Endodermal cell (in vitro differentiated cells): ENCODE data around the gene HOXB4. TPM values are rescaled to one million over a fixed set of nuclear protein-coding genes. Genes with fewer than 3 reads are reported as not detected.

Experiments
- DNase-seq: peaks from one replicate; pipeline ENCODE4 v3.0.0-alpha.2; 2017
- H3K27ac ChIP-seq: 2 replicates; pipeline ENCODE4 v1.5.1; 2013; ENCODE audit warnings: mild to moderate bottlenecking, low read depth, low read length, moderate library complexity
- H3K27me3 ChIP-seq: 2 replicates; pipeline ENCODE4 v1.6.1; 2013; ENCODE audit warnings: mild to moderate bottlenecking, low read length, moderate library complexity; ENCODE audit not compliant: insufficient read depth, control insufficient read depth, poor library complexity, severe bottlenecking
- H3K36me3 ChIP-seq: 2 replicates; pipeline ENCODE4 v1.7.0; 2013; ENCODE audit warnings: mild to moderate bottlenecking, low read length, moderate library complexity; ENCODE audit not compliant: control insufficient read depth, insufficient read depth
- H3K4me1 ChIP-seq: one replicate; pipeline ENCODE4 v1.7.0; 2013; ENCODE audit warnings: low read length; ENCODE audit not compliant: control insufficient read depth, insufficient read depth
- H3K4me3 ChIP-seq: 2 replicates; pipeline ENCODE4 v1.5.1; 2013; ENCODE audit warnings: mild to moderate bottlenecking, low read length, moderate library complexity
- H3K9ac ChIP-seq: 2 replicates; pipeline ENCODE4 v1.6.1; 2013; ENCODE audit warnings: mild to moderate bottlenecking, low read length, moderate library complexity; ENCODE audit not compliant: poor library complexity, severe bottlenecking; ENCODE audit errors: extremely low read depth
- H3K9me3 ChIP-seq: 2 replicates; pipeline ENCODE4 v1.6.1; 2013; ENCODE audit warnings: mild to moderate bottlenecking, low read length, moderate library complexity; ENCODE audit not compliant: control insufficient read depth
- H3K27ac Mint-ChIP-seq: 2 replicates; pipeline ENCODE4 v1.8.0; 2020; ENCODE audit warnings: mixed read lengths
- H3K27me3 Mint-ChIP-seq: 2 replicates; pipeline ENCODE4 v1.8.0; 2021; ENCODE audit warnings: mild to moderate bottlenecking, mixed read lengths; ENCODE audit not compliant: insufficient read depth
- H3K36me3 Mint-ChIP-seq: 2 replicates; pipeline ENCODE4 v1.8.0; 2020; ENCODE audit warnings: low read depth, mixed read lengths
- H3K4me1 Mint-ChIP-seq: 2 replicates; pipeline ENCODE4 v1.8.0; 2020; ENCODE audit warnings: mixed read lengths
- H3K4me3 Mint-ChIP-seq: 2 replicates; pipeline ENCODE4 v1.8.0; 2020; ENCODE audit warnings: mild to moderate bottlenecking, moderate library complexity, mixed read lengths
- H3K9me3 Mint-ChIP-seq: 2 replicates; pipeline ENCODE4 v1.8.0; 2020; ENCODE audit warnings: mild to moderate bottlenecking, mixed read lengths
- CTCF ChIP-seq: fragments of 200-600 bp; sonication (generic); conservative IDR thresholded peaks from 2 replicates; pipeline ENCODE4 v1.5.0; 2021; ENCODE audit warnings: antibody characterized with exemption, mild to moderate bottlenecking
- WGBS, 2 experiments: methylation state at CpG; one replicate each; pipeline versions ENCODE4 v1.1.5 to v1.1.7; 2013; ENCODE audit warnings: missing lambda C conversion rate in 2 of 2, mixed read lengths in 1 of 2; ENCODE audit not compliant: insufficient coverage in 1 of 2, insufficient read length in 1 of 2; 5-methylcytosine and 5-hydroxymethylcytosine counted together
- total RNA-seq, 2 donors: library from RNA; stranded (reverse); fragmentation: NEBNext Ultra II Directional in 1 of 2; extraction: Animal tissue kit (Norgen Biotek cat#: 25700) in 1 of 2; gene quantifications; 2 replicates in 1 of 2; 3 replicates in 1 of 2; pipeline ENCODE4 v1.2.1, GENCODE V29; 2021

HOXB4 gene
- total RNA-seq, 2 donors from 2014 or later, result not detected

- Histone ChIP-seq H3K4me3 (no peak overlapping the region), H3K9ac (no peak overlapping the region), H3K27me3 (peaks cover 99% of the 10 kb centered on the region), H3K27ac (no peak overlapping the region), H3K4me1 (peaks cover 2% of the 10 kb centered on the region), H3K36me3 (no peaks in the 10 kb centered on the region), H3K9me3 (no peaks in the 10 kb centered on the region)
- WGBS, 2 experiments, result 0 to 4% methylated on average over 4 to 14 of the region's 16 CpGs
- H3K4me1 Mint-ChIP-seq, result peaks cover 10% of the 10 kb centered on the region
- H3K4me3 Mint-ChIP-seq, result no peak overlapping the region
- no peaks in the 10 kb centered on the region for H3K36me3 Mint-ChIP-seq
- DNase-seq, result no peak
- no peak for TF ChIP-seq CTCF
- no peak overlapping the region for H3K27ac Mint-ChIP-seq
- H3K9me3 Mint-ChIP-seq, result no peaks in the 10 kb centered on the region
- peaks cover 96% of the 10 kb centered on the region for H3K27me3 Mint-ChIP-seq
Observed at GRCh38 chr17:48559122-48559839, 18.9 kb downstream of the HOXB4 start.

- no peak overlapping the region for H3K27ac Mint-ChIP-seq
Observed at GRCh38 chr17:48558831-48559121, 19.4 kb downstream of the HOXB4 start.

GRCh38 chr17:48558057-48558830 lies 19.9 kb downstream of the HOXB4 start:
- H3K36me3 Mint-ChIP-seq, result no peaks in the 10 kb centered on the region
- Histone ChIP-seq H3K4me3 (no peak overlapping the region), H3K9me3 (no peaks in the 10 kb centered on the region), H3K4me1 (peaks cover 3% of the 10 kb centered on the region), H3K9ac (no peak overlapping the region), H3K27ac (peak overlapping the region; percentile 7), H3K27me3 (peaks cover 100% of the 10 kb centered on the region), H3K36me3 (no peaks in the 10 kb centered on the region)
- TF ChIP-seq CTCF, result no peak
- no peak overlapping the region for H3K27ac Mint-ChIP-seq
- H3K4me1 Mint-ChIP-seq, result peaks cover 10% of the 10 kb centered on the region
- no peaks in the 10 kb centered on the region for H3K9me3 Mint-ChIP-seq
- no peak overlapping the region for H3K4me3 Mint-ChIP-seq
- peaks cover 99% of the 10 kb centered on the region for H3K27me3 Mint-ChIP-seq
- DNase-seq, result no peak
- 5 to 15% methylated on average over 4 to 13 of the region's 13 CpGs for WGBS, 2 experiments

More at GRCh38 chr17:48558831-48559121, 19.4 kb downstream of the HOXB4 start:
- H3K27me3 Mint-ChIP-seq, result peaks cover 99% of the 10 kb centered on the region
- Histone ChIP-seq H3K27me3 (peaks cover 100% of the 10 kb centered on the region), H3K9me3 (no peaks in the 10 kb centered on the region), H3K36me3 (no peaks in the 10 kb centered on the region), H3K4me1 (peaks cover 3% of the 10 kb centered on the region), H3K9ac (no peak overlapping the region), H3K4me3 (no peak overlapping the region), H3K27ac (no peak overlapping the region)
- no peak for DNase-seq
- H3K9me3 Mint-ChIP-seq, result no peaks in the 10 kb centered on the region
- no peak overlapping the region for H3K4me3 Mint-ChIP-seq
- WGBS, 2 experiments, result 13 to 43% methylated on average over 1 to 2 of the region's 2 CpGs
- peaks cover 10% of the 10 kb centered on the region for H3K4me1 Mint-ChIP-seq
- H3K36me3 Mint-ChIP-seq, result no peaks in the 10 kb centered on the region
- no peak for TF ChIP-seq CTCF
